Measurements from ENCODE around the gene KDM1A. TPM values are rescaled to one million over a fixed set of nuclear protein-coding genes. Genes with fewer than 3 reads are reported as not detected.
A peak's percentile ranks its signal among the peaks of the same experiment; 100 is the strongest.

KDM1A gene
- total RNA-seq, 1 donor from 2014 or later: 89.9 TPM

DNA sequence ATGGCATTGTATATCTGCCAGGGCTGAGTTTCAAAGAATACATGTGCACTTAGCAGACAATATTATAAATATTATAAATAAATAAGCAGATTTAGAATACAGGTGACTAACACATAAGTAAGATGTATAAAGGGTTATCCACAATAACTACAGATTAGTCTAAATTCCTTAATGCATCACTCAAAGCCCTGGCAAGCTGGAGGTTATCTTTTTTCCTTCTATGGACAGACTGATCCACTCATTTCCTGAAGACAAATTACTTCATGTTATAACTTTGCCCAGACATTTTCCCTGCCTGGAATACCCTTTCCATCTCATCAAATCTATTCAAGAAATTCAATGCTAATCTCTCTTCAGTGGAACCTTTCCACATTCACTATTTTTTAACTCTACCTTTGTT is 110.6 kb downstream of the KDM1A start:
- DNase-seq (ENCODE audit: low spot score): no peak
- no peak overlapping the region for H3K4me3 Mint-ChIP-seq (ENCODE audit: unreplicated experiment)

DNA sequence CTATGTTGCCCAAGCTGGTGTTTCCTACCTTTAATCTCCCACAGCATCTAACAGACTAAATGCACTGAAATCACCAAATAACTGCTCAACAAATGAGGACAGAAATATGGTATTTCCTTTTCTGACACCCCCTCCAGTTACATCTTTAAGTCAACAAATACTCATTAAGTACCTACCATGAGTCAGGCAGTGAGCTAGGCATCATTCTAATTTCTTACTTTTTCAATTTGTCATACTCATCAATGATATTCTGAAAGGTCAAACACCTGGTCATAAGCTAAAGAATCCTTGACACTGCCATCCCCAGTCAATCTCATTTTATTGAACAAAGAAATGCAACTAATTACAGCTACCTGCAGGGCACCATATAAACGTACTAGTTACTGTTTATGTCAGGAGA is 112.8 kb downstream of the KDM1A start:
- DNase-seq (ENCODE audit: low spot score): no peak
- TF ChIP-seq, protein P1, sequence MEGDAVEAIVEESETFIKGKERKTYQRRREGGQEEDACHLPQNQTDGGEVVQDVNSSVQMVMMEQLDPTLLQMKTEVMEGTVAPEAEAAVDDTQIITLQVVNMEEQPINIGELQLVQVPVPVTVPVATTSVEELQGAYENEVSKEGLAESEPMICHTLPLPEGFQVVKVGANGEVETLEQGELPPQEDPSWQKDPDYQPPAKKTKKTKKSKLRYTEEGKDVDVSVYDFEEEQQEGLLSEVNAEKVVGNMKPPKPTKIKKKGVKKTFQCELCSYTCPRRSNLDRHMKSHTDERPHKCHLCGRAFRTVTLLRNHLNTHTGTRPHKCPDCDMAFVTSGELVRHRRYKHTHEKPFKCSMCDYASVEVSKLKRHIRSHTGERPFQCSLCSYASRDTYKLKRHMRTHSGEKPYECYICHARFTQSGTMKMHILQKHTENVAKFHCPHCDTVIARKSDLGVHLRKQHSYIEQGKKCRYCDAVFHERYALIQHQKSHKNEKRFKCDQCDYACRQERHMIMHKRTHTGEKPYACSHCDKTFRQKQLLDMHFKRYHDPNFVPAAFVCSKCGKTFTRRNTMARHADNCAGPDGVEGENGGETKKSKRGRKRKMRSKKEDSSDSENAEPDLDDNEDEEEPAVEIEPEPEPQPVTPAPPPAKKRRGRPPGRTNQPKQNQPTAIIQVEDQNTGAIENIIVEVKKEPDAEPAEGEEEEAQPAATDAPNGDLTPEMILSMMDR (IDR thresholded peaks at IDR 0.05): no peak
- H3K36me3 Mint-ChIP-seq (ENCODE audit: low read depth): peaks cover 1% of the 10 kb centered on the region
- H3K9me3 Mint-ChIP-seq (ENCODE audit: low read depth): no peaks in the 10 kb centered on the region
- H3K27me3 Mint-ChIP-seq (ENCODE audit: low read depth): no peaks in the 10 kb centered on the region
- H3K4me3 Mint-ChIP-seq (ENCODE audit: unreplicated experiment): no peak overlapping the region
- H3K4me1 Mint-ChIP-seq (ENCODE audit: low read depth): peaks cover 23% of the 10 kb centered on the region
- no peak overlapping the region for H3K27ac Mint-ChIP-seq (ENCODE audit: unreplicated experiment)

More for the DNA sequence above, 110.6 kb downstream of the KDM1A start:
- peaks cover 45% of the 10 kb centered on the region for H3K4me1 Mint-ChIP-seq (ENCODE audit: low read depth)
- no peaks in the 10 kb centered on the region for H3K27me3 Mint-ChIP-seq (ENCODE audit: low read depth)
- H3K9me3 Mint-ChIP-seq (ENCODE audit: low read depth): no peaks in the 10 kb centered on the region
- peaks cover 1% of the 10 kb centered on the region for H3K36me3 Mint-ChIP-seq (ENCODE audit: low read depth)
- TF ChIP-seq, protein P1 (IDR thresholded peaks at IDR 0.05): no peak
- H3K27ac Mint-ChIP-seq (ENCODE audit: unreplicated experiment): peak overlapping the region; percentile 24

Small RNA genes within 50 kb of the gene (microRNA-seq; reads per million reads assigned to microRNA genes)
- gene MIR3115 (ENCODE audit: borderline number of aligned reads): 1.7 reads per million
- gene MIR4419A (ENCODE audit: borderline number of aligned reads): not detected

Other genes starting within 250 kb of the KDM1A start
- gene LACTBL1, start 46.6 kb upstream of the KDM1A start, total RNA-seq: not detected in 3 replicates
- gene TEX46, start 3.6 kb upstream of the KDM1A start, total RNA-seq: not detected in 3 replicates
- 55.5 to 67.7 TPM (median 58.0 TPM) in 3 replicates for gene LUZP1, start 149.4 kb downstream of the KDM1A start, total RNA-seq
- gene HTR1D, start 198.0 kb downstream of the KDM1A start, total RNA-seq: 2.1 to 3.7 TPM (median 2.3 TPM) in 3 replicates